ENCODE measurements around the gene SYNDIG1L. TPM values are rescaled to one million over a fixed set of nuclear protein-coding genes. Genes with fewer than 3 reads are reported as not detected.

Gene SYNDIG1L
- total and polyA plus RNA-seq, 12 donors: 0.03 to 0.15 (median 0.13) TPM; not detected in 6

DNA sequence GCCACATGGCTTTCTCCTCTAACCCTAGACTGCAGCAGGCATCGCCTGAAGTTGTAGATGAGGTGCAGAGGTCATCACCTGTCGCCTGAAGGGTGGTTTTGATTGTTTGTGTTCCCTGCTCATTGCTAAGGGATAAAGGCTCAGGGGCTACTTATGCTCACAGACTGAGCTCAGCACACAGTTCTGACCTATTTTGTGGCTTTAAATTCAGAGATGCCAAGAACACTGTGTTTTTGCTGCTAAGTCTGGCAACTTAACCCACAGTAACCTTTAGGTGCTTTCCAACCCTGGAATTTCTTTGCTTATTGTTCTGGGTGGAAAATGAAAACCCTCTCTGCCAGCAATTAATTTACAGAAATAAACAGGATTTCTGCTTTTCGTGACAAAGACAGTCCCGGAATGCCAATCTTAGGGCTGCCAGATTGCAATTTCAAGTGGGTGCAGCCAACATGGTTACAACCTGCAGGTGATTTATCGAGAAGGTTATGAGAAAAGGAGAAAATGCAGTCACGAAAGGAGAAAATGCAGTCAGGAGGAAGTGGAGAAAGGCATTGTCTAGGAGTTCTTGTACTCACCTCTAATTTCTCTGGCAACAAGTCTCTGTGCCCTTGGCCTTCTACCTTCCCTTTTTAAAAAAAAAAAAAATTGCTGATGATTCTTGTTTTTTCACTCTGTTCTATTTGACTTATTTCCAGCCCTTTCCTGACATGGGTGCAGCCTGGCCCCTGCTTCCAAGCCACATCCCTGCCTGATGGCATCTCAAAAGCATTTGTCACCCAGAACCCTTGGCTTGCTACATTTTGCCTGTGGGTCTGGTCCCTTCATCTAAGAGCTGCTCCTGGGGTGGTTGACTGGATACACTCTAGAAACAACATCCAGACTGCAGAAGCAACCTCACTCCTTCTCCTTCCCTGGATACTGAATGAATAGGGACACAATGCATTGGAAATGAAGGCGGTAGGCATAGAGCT, 43.8 kb upstream of the SYNDIG1L start:
- no peaks in the 10 kb centered on the region for H3K9me3 ChIP-seq
- 70 to 82% methylated on average over 7 of the region's 7 CpGs for WGBS, 2 donors
- peaks cover 0 to 17% (median 0%) of the 10 kb centered on the region in 9 donors for H3K4me1 ChIP-seq
- TF ChIP-seq, protein P1, sequence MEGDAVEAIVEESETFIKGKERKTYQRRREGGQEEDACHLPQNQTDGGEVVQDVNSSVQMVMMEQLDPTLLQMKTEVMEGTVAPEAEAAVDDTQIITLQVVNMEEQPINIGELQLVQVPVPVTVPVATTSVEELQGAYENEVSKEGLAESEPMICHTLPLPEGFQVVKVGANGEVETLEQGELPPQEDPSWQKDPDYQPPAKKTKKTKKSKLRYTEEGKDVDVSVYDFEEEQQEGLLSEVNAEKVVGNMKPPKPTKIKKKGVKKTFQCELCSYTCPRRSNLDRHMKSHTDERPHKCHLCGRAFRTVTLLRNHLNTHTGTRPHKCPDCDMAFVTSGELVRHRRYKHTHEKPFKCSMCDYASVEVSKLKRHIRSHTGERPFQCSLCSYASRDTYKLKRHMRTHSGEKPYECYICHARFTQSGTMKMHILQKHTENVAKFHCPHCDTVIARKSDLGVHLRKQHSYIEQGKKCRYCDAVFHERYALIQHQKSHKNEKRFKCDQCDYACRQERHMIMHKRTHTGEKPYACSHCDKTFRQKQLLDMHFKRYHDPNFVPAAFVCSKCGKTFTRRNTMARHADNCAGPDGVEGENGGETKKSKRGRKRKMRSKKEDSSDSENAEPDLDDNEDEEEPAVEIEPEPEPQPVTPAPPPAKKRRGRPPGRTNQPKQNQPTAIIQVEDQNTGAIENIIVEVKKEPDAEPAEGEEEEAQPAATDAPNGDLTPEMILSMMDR (IDR thresholded peaks at IDR 0.05): no peak
- no peak overlapping the region for H3K27ac ChIP-seq
- ATAC-seq (peak in 1 of 8 donors; percentile 69), DNase-seq (no peak)
- intact Hi-C loops (cut with DNase I): no loop called here
- no peaks in the 10 kb centered on the region for H3K27me3 ChIP-seq
- H3K36me3 ChIP-seq: peaks cover 0 to 33% (median 0%) of the 10 kb centered on the region in 9 donors
- no peak overlapping the region for H3K4me3 ChIP-seq

DNA sequence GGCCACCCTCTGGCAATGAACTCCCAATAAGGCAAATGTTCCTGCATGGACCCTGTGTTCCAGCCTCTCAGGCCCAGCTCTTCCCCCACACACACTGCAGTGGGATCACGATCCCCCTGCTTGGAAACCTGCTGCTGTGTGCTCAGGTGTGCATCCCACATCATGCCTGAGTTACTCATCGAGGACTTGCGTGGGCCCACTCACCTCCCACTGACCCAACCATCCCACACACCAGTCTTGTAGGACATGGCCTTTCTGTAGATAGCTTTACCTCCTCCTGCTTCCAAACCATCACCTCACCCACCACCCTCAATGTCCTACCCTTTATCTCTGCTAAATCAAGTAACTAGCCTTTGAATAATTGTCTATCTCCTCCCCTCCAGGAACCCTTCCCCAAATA, 42.5 kb upstream of the SYNDIG1L start:
- Histone ChIP-seq H3K4me3 (no peak overlapping the region), H3K4me1 (peaks cover 0 to 15% (median 0%) of the 10 kb centered on the region in 9 donors), H3K27me3 (no peaks in the 10 kb centered on the region), H3K36me3 (peaks cover 0 to 20% (median 0%) of the 10 kb centered on the region in 9 donors), H3K27ac (no peak overlapping the region), H3K9me3 (no peaks in the 10 kb centered on the region)
- WGBS, 2 donors: 90 to 95% methylated on average over 3 of the region's 3 CpGs
- ATAC-seq: no peak
- TF ChIP-seq, protein P1 (IDR thresholded peaks at IDR 0.05): no peak
- intact Hi-C loops (cut with DNase I): no loop called here
- no peak for DNase-seq

DNA sequence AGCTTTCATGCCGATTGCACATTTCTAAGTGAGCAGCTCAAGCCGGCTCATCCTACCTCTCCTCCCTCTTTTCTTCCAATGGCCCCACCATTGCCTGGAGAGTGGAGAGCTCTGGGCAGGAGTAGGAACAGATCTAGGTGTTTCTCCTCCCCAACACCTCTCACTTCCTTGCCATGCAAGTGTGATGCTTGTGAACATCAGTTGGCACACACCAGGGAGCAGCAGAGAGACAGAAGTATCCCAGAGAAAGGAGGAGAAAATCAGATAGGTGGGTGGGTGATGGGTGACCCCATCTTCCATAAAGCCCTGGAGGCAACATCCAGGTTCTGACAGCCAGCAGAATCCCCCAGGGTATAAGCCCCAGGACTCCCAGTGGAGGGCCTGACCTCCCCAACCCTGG, 39.3 kb upstream of the SYNDIG1L start:
- no peak for DNase-seq
- Histone ChIP-seq H3K36me3 (no peaks in the 10 kb centered on the region), H3K27ac (no peak overlapping the region), H3K27me3 (no peaks in the 10 kb centered on the region), H3K9me3 (no peaks in the 10 kb centered on the region), H3K4me1 (peaks cover 0 to 19% (median 0%) of the 10 kb centered on the region in 9 donors), H3K4me3 (no peak overlapping the region)
- intact Hi-C loops (cut with DNase I): no loop called here
- ATAC-seq: no peak
- TF ChIP-seq, protein P1 (IDR thresholded peaks at IDR 0.05): no peak
- WGBS, 2 donors: 90 to 94% methylated on average over 2 of the region's 2 CpGs

DNA sequence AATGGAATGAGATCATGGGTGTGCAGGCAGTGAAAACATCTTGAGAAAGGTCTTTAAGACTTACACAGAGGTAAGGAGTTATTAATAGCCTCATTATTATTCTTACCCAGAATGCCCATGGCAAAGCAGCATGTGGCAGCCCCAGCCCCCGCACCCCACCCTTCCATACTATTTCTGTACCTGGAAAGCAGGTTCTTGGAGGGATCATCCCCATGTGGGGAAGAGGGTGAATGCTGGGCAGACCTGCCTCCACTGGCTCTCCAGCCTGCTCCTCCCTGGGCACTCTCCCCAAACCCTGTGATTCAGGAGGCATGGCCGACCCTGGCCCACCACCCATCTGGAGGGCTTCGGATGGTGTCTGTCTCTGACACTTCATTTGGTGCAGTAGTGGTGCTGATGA, 38.8 kb upstream of the SYNDIG1L start:
- Histone ChIP-seq H3K4me3 (no peak overlapping the region), H3K4me1 (peaks cover 0 to 15% (median 0%) of the 10 kb centered on the region in 9 donors), H3K9me3 (no peaks in the 10 kb centered on the region), H3K27ac (no peak overlapping the region), H3K36me3 (no peaks in the 10 kb centered on the region), H3K27me3 (no peaks in the 10 kb centered on the region)
- 96 to 98% methylated on average over 3 of the region's 3 CpGs for WGBS, 2 donors
- intact Hi-C loops (cut with DNase I): no loop called here
- DNase-seq: no peak
- ATAC-seq: no peak
- TF ChIP-seq, protein P1 (IDR thresholded peaks at IDR 0.05): no peak
